Stimulated activated CD8-positive, alpha-beta memory T cell treated with anti-CD3 and anti-CD28 coated beads, Interleukin-12 subunit alpha, Interleukin-12 subunit beta, amount 100 ng/mL, for 1 hour (primary cell): ENCODE measurements around the gene MAGEA4.

Source experiments
- DNase-seq: peaks from one replicate; pipeline ENCODE4 v3.0.0-alpha.2; 2020; ENCODE audit warnings: low read depth

MAGEA4 gene

DNA sequence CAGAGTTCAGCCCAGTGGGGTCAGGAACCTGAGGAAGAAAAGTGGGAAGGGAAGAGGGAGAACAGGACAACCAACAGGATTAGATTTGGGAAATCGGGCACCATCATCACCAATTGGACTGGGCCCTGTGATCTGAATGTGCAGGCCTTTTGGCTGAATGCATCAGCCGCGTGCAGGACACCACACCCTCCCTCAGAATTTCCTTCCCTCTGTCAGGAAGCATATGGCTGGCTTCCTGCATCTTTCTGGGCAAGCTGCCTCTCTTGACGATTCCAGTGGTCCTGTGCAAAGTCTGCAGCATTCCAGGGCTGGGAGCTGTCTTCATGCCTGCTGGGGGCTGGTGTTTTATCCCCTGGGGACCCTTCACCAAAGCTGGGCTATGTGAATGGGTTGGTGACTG lies 16.4 kb downstream of the MAGEA4 start:
- no peak for DNase-seq

DNA sequence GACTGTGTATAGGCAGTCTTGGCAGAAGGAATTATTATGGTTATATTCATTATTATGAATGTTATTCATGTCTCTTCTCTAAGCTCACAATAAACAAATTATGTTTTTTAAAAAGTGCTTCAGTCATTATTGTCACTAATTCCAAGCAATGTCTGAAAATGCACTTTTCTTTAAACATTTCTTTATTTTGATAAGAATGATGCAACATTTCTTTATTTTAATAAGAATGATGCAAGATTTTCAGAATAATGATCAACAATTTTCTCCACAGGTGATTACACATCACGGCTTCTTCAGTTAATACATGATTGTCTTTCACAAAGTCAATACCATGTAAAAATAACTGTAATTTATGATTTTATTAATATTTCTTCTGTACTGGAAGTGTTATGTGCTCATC lies 22.7 kb downstream of the MAGEA4 start:
- no peak for DNase-seq

DNA sequence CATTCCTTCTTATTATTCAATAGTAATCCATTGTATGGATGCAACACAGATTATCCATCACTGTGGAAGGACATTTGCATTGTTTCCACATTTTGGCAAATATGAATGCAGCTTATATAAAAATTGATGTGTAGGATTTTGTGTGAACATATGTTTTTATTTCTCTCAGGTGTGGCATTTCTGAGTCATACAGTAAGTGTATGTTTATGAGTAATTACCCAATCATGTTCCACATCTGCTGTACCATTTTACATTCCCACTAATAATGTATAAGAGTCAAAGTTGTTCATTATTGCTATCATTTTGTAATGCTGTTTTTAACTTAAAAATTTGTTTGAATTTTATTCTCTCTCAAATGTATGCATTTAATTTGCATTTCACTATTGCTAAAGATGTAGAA lies 25.5 kb downstream of the MAGEA4 start:
- no peak for DNase-seq

DNA sequence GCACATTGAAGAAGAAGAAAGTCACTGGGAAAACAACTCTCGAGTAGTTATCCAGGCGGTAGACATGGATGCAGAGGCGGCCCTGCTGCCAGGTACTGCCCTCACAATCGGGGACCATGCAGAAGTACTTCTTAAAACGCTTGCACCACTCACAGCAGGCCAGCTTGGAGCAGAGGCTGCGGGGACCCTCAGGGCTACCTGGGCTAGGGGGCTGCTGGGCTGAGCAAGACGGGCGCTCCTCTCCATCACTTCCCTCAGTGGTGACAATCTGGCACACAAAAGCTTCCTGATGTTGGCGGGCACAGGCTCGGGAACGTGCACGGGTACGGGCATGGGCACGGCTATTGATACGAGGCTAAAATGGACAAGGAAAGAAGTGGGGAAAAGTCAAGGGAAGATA lies 42.0 kb downstream of the MAGEA4 start:
- no peak for DNase-seq

DNA sequence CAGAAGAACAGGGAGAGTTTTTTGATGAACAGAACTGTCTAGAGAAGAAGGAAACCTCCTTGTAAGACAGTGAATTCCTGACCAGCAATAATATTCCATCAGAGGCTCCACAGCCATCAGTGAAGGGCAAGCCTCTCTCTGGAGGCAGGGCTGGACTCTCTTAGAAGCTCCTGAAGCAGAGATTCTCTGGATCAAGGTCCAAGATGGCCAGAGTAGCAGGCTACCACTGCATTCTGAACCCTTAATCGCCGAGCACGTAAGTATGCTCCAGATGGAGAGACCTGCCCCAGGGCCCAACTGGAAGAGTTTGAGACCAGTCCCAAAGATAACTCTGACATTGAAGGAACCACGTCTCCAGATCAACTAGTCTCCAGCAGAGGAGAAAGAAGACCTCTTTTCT lies 45.4 kb downstream of the MAGEA4 start:
- no peak for DNase-seq

DNA sequence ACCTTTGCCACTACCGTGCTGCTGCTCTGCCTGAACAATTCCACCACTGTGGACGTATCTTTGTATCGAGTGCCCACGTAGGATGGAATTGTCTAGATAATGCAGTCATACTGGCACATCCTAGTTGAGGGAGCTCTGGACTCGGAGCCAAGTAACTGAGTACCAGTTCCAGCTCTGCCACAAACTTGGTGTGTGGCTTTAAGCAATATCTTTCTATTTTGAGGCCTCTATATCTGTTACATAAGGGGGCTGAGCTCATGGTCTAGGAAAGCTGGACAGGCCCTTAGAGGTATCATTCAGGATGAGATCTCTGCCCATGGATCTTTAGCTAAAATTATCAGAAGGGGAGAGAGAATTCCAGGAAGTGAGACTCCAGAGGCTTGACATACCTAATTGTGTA lies 49.3 kb downstream of the MAGEA4 start:
- DNase-seq: no peak

DNA sequence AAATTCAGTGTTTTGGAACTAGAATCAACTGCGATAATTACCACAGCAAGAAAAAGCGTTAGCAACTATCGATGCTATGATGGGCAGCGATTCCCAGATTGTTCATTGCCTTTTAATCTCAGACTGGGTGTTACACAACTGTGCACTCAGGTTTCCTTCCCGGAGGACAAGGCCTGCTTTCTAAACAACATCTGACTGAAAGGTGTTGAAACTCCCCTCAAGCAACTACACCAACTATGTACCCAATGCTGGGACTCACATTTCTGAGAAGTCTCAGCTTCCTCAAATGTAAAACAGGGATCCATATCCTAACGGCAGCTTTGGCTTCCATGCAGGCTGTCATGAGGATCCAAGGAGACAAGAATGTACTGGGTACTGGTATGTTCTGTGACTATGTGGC lies 53.5 kb downstream of the MAGEA4 start:
- DNase-seq: no peak

DNA sequence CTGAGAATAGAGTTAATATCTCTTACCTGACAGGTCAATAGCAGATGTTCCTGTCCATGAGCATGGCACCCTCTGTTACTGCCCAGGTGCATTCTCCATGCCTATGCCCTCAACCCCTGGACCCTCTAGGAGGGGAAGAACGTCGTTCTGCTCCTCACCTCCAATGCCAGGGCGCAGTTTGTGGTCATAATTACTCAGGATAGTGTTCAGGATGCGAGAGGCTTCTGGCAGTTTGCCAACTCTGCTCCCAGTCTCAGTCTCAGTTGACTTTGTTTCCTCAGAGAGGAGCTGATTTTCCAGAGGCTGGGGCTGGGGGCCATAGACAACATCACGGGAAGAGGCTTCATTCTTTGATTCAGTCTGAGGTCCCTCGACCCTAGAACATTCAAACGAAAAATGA lies 57.3 kb downstream of the MAGEA4 start:
- no peak for DNase-seq

DNA sequence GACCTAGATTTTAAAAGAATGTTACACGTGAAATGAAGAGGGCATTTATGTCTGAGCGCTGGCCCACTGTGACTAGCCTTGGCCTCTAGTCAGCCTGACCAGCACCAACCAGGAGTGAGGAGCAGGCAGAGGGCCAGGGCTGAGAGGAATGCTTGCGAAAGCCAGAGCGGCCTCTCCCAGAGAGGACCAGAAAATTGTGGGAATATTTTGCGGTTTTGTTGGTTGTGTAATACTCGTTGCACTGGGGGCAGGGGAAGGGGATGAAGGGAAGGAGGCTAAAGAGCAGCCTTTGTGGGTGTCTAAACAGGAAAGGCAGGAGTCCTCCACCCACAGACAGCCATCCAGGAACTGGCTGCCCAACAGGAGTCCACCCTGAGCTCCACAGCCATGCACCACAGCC lies 58.0 kb downstream of the MAGEA4 start:
- DNase-seq: no peak

DNA sequence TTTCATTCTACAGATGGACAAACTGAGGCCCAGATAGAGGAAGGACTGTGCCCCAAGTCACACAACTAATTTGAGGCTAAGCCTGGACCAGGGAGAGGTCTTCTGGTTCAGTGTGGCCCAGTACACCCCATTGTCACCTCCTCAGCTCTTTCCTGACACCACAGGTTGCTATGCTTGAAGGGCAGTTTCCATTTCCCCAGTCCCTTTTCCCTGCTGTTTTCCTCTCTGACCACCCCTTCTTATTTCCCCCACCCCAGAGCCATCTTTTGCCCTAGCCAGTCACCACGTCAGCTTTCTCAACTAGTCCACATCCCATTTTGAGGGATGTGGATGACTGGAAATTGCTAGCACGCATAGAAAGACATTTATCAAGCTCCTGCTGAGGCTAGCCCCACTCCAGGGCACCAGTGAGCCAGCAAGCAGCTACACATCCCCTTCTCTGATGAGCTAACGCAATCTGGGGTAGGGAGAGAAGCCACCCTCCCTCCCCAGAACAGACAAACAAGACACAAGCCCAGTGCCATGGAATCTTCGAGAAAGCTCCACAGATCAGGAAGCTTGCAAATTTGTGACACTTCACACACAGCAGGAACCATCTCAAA lies 60.5 kb downstream of the MAGEA4 start:
- no peak for DNase-seq

DNA sequence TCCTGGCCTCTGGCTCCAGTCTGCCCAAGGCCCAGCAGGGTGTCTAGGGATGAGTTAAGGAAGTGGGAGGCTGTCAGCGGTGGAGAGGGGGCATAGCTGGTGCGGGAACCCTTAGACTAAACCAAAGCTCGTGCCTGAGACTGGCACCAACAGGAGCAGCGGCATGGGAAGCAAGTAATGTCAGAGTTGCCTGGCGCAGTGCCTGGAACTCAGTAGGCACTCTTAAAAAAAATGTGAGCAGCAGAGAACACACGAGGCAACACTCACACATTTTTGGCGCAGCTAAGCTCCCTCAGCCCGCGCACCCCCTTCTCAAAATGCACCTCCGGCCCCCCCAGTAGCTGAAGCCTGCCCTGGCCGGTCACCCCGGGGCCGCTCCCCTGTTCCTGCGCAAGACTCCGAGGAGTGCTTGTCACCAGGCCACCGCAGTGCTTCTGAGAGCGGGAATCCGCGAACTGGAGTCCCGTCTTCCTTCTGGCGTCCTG lies 61.2 kb downstream of the MAGEA4 start:
- DNase-seq: no peak
